HFFc6 (cell line): Measurements from ENCODE around the gene KIF3A. TPM values are rescaled to one million over a fixed set of nuclear protein-coding genes. Genes with fewer than 3 reads are reported as not detected.

Experiments used
- DNase-seq: peaks from one replicate; pipeline ENCODE4 v3.0.0-alpha.2; 2018
- H3K27ac Mint-ChIP-seq: 2 replicates; pipeline ENCODE4 v1.8.0; 2020; ENCODE audit warnings: mild to moderate bottlenecking, mixed read lengths
- H3K27me3 Mint-ChIP-seq: 2 replicates; pipeline ENCODE4 v1.8.0; 2021; ENCODE audit warnings: mild to moderate bottlenecking, moderate library complexity, mixed read lengths; ENCODE audit not compliant: insufficient read depth
- H3K36me3 Mint-ChIP-seq: 2 replicates; pipeline ENCODE4 v1.8.0; 2021; ENCODE audit warnings: low read depth, mixed read lengths
- H3K4me1 Mint-ChIP-seq: 2 replicates; pipeline ENCODE4 v1.8.0; 2020; ENCODE audit warnings: low read depth, mixed read lengths
- H3K4me3 Mint-ChIP-seq: 2 replicates; pipeline ENCODE4 v1.8.0; 2020; ENCODE audit warnings: mild to moderate bottlenecking, moderate library complexity, mixed read lengths
- H3K9me3 Mint-ChIP-seq: 2 replicates; pipeline ENCODE4 v1.8.0; 2020; ENCODE audit warnings: mild to moderate bottlenecking, mixed read lengths
- CTCF ChIP-seq: fragments of 200-600 bp; sonication (generic); IDR thresholded peaks from 2 replicates; pipeline ENCODE4 v1.5.0; 2021; ENCODE audit warnings: antibody characterized with exemption, mild to moderate bottlenecking
- total RNA-seq, 6 experiments: library from RNA; stranded (reverse); fragmentation: NEBNext Ultra II Directional; extraction: Animal tissue kit (Norgen Biotek cat#: 25700); gene quantifications; 2 replicates in 1 of 6; 3 replicates in 5 of 6; pipeline ENCODE4 v1.2.3, GENCODE V29; 2021

Gene KIF3A
- total RNA-seq, 6 experiments from 2014 or later, result 12.9 to 15.4 (median 14.9) TPM

DNA sequence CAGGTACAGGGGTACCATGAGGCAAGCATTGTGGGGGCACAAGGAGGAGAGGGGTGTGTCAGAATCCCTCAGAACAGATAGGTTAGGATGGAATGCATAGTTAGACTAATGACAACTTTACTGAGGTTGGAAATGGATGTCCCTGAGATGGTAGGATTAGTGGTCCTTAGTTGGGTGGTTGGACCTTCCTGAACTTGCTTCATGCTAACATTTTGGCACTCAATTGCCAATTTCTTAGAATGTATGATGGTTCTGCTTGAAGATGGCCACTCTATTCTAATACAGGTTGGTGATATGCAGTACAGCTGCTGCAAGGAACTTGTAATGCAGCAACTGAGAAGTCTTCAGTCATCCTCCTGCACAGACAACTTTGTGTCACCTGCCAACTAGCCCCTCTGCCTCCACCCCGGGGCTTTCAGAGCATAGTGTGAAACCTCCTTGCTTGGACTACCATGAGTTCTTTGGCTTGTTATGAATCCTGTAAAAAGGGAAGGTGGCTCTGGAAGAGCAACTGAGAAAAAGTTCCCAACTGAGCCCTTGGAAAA, 15.3 kb upstream of the KIF3A start:
- TF ChIP-seq CTCF, result no peak
- DNase-seq, result no peak
- no peaks in the 10 kb centered on the region for H3K36me3 Mint-ChIP-seq
- no peaks in the 10 kb centered on the region for H3K4me1 Mint-ChIP-seq
- peaks cover 16% of the 10 kb centered on the region for H3K27me3 Mint-ChIP-seq
- no peaks in the 10 kb centered on the region for H3K9me3 Mint-ChIP-seq
- H3K27ac Mint-ChIP-seq, result no peak overlapping the region
- no peak overlapping the region for H3K4me3 Mint-ChIP-seq

DNA sequence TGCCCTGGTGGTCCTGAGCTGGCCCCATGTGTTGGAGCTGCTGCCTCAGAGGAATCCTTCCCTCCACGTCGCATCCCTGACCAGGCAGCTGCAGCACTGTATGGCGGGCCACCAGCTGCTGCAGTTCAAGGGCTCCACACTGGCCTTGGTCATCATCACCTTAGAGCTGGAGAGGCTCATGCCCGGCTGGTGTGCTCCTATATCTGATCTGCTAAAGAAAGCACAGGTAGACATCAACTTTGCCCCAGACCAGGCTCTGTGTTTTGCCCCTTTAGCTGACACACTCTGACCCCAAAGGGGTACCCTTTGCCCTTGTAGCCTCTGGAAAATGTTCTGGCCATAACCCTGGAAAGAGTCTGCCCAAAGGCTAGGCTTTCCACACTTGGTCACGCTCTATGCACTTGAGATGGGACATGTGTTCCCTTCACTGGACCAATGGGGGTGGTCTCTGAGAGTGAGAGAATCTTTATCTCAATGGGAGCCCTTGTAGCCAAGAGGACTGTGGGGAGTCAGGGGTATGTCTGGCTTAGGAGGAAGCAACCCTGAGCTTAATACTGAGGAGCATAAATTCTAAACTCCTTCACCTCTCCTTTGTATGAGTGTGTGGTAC, 14.7 kb upstream of the KIF3A start:
- no peak for TF ChIP-seq CTCF
- no peaks in the 10 kb centered on the region for H3K4me1 Mint-ChIP-seq

DNA sequence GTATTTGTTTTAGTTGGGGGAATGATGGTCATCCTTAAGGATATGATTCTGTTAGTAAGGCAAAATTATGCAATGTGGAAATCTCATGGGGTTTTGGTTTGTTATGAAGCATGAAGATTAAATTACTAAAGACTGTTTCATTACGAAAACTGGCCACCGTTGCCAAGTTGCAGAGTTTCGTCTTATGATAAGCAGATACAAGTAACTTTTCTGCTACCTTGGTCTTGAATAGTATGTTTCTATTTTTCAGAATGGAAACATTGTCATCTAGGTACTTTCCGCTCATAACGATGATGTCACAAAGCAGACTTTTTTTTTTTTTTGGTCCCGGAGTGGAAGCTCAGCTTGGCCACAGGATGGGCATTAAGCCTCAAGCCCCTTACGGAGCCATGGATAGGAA, 14.1 kb upstream of the KIF3A start:
- no peak for DNase-seq
- Mint-ChIP-seq H3K27me3 (peaks cover 16% of the 10 kb centered on the region), H3K4me3 (no peak overlapping the region), H3K9me3 (no peaks in the 10 kb centered on the region), H3K27ac (no peak overlapping the region), H3K36me3 (no peaks in the 10 kb centered on the region), H3K4me1 (no peaks in the 10 kb centered on the region)
- TF ChIP-seq CTCF, result no peak

More for the DNA sequence above, 14.7 kb upstream of the KIF3A start:
- H3K36me3 Mint-ChIP-seq, result no peaks in the 10 kb centered on the region
- no peak for DNase-seq
- no peak overlapping the region for H3K27ac Mint-ChIP-seq
- no peak overlapping the region for H3K4me3 Mint-ChIP-seq
- peaks cover 16% of the 10 kb centered on the region for H3K27me3 Mint-ChIP-seq
- H3K9me3 Mint-ChIP-seq, result no peaks in the 10 kb centered on the region

DNA sequence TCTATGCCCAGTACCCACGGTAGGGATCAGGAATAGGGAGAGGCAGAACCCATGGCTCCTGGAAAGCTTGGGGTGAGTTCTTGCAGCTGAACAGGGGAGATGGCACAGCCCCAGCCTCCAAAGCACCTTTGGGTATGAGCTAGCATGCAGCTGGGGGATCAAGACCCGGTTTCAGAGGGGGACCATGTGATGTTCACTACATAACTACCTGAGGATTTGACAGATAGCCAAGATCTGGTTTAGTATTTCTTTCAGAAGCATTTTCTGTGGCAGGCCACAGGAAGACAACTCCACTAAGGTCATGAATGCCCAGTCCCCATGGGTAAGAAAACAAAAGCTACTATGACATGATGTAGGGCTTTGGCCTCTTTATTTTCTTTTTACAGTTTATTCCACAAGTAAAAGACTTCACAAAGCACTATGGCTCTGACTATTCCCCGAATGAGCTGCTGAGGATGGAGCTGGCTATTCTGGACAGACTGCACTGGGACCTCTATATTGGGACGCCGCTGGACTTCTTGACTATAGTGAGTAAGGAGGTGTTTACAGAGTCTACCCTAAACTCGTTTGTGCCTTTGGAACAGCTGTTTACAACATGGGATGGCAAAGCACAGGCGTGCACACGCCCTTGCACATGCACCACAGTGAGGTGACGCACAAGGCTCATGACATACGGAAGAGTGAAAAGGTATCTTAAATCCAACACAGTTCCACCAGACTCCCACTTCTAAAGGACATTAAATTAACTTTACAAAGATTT, 13.3 kb upstream of the KIF3A start:
- H3K27me3 Mint-ChIP-seq, result peaks cover 20% of the 10 kb centered on the region
- no peak for TF ChIP-seq CTCF
- H3K4me1 Mint-ChIP-seq, result no peaks in the 10 kb centered on the region
- no peaks in the 10 kb centered on the region for H3K9me3 Mint-ChIP-seq
- H3K4me3 Mint-ChIP-seq, result no peak overlapping the region
- H3K36me3 Mint-ChIP-seq, result no peaks in the 10 kb centered on the region
- DNase-seq, result no peak
- no peak overlapping the region for H3K27ac Mint-ChIP-seq

GRCh38 chr5:132749506-132749905, 12.2 kb upstream of the KIF3A start:
- H3K27ac Mint-ChIP-seq, result no peak overlapping the region
- H3K36me3 Mint-ChIP-seq, result no peaks in the 10 kb centered on the region
- no peaks in the 10 kb centered on the region for H3K9me3 Mint-ChIP-seq
- no peak overlapping the region for H3K4me3 Mint-ChIP-seq
- H3K27me3 Mint-ChIP-seq, result peaks cover 28% of the 10 kb centered on the region
- no peak for DNase-seq
- H3K4me1 Mint-ChIP-seq, result no peaks in the 10 kb centered on the region
- no peak for TF ChIP-seq CTCF
